NCI-H1105 treated with DMSO at 0.1 percent for 48 hours (cell line): ENCODE data around the gene UNCX.

Experiments used
- DNase-seq: peaks from one replicate; lab custom pipeline; 2025; lab: John Stamatoyannopoulos, UW

UNCX gene

DNA sequence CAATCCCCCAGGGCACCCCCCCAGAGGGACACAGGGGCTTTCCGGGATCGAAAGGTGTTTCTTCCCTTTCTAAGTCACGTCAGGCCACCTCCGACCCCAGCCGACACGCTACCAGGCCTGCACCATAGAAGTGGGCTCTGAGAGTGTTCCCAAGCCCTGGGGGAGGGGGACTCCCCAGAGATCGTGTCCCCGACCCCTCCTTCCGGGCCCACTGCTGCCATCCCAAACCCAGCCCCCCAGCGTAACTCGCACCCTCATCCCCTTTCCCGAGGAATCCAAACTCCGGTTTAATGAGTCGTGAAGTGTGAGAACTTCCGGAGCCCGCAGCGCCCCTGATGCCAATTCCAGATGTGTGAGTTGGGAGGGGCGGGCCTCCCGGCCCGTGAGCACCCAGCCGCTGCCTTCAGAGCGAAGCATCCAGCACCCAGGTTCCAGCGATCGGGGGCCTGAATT is 11.3 kb downstream of the UNCX start:
- DNase-seq: no peak

DNA sequence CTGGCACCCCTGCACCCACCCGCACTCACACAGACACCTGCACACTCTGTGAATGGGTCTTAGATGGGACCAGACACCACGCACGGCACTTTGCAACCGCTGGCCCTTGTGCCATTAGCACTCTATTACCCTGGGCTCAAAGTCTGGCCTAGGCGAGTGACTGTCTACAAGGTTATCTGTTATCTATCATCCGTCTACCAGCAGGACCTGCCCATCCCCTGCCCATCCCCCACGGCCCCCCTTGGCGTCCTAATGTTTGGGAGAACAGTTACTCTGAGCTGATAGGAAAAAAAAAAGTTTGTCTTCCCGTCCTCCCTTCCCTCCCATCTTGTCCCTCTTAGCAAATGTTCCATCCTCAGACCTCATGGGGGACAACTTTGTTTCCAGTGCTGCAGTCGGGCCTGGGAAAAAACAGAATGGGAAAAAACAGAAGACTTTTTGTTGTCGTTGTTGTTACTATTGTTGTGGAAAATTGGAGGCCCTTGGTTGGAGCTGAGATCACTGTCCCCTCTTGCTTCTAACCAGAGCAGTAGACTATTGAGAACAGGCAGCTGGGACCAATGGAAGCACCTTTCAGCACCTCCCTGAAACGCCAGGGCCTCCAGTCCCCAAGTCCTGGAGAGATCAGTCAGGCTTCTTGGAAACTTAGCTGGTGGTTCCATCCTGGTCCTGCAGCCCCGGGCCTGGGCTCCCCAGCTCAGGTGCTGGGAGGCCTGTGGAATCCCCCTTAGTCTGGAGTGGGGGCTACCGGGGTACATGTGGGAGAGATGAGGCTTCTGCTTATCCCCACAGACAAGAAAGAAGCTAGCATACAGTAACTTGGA is 12.2 kb downstream of the UNCX start:
- no peak for DNase-seq

DNA sequence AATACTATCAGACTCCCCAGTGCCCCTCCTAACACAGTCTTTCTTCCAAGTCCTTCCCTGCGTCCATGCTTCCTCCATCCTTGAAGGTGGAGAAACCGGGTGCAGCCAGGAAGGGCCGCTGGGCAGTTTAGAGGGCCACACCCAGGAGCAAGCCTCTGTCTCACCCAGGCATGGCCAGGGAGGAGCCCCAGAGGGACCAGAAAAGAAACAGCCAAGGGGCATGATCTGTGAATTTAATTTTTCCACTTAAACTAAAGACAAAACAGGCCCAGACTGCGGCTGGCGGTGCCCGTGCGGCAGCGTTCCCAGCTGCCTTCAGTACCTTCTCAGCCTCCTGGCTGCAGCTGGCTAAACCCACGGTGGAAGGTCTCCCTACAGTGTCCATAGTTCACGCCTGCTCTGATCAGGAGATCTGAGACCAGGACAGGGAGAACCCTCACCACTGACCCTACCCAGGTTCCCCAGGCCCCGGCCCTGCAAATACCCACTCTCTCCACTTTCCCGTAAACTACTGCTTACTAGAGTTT is 12.9 kb downstream of the UNCX start:
- DNase-seq: no peak

DNA sequence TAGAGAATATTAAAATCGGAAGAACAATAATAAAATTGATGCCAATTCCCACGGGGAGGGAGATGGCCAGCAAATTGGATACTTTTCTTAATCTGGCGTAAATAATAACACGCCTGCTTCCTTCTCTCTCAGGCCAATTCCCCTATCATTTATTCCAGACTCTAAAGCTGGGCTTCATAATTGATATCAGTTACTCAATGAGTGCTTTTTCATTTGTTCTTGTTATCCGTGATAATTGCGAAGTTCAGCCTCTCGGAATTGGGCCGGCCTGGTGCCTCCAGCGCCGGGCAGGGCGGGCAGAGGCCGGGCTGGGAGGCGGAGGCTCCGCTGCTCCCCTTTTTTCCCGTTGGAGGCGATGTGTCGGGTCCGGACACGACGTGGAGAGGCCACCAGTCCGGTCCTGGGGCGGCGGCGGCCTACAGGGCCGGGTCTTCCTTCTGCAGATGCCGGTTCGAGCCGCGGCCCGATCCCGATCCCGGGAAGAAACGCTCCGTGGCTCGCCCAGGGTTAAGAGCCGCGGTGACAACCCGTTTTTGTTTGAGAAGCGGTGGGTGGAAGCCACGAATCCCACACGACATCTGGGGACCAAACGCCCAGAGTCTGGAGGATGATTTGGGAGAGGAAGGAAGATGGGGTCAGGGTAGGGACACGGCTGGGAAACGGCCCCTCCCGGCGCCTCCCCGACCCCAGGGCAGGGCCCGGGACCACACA is 13.6 kb downstream of the UNCX start:
- DNase-seq: no peak

DNA sequence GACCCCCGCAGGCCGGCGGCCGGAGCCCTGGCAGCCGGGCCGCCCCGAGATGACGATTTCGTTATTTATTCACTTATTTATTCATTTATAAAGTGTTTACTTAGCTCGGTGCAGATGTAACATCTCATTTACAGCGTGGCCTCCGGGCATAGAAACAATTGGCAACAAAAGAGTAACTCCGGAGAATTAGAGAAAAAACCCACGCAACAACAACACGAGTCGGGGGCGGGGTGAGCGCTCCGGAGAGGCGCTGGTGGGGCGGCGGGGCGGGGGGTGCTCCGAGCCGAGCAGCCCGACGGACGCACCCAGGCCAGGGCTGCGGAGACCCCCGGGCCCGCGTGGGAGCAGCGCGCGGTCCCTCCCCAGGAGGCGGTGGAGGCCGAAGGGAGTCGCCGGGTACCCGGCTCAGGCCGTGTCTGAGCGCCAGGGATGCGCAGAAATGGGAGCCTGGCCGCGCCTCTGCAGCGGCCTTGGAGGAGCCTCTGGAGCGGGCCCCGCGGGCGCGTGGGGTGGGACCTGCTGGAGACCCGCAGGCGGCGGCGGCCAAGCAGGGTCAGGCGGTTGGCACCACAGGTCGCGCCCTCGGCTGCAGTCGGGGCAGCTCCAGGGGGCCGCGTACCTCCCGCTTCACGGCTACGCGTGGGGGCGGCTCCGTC is 14.3 kb downstream of the UNCX start:
- no peak for DNase-seq

DNA sequence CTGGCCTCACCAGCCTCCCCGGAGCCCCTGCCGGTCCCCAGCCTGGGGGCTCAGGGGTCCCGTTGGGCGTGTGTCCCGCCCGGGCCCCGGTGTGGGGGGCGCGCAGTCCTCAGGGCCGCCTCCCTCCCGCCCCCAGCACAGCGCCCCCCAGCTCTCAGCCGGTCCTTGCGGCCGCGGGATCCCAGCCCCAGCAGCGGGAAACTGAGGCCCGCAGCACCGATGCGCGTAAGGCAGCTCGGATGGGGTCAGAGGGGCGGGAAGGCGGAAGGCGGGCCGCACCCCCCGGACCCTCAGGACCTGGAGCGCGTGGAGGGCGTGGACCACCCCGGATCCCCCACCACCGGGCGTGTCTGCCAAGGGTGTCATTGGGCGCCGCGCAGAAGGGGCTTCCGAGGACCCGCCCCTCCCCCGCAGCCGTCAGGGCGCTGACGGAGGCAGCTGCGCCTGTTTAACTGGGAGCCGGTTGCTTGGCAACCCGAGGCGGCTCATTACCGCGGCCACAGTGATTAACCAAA is 14.9 kb downstream of the UNCX start:
- peak; percentile 79 for DNase-seq

DNA sequence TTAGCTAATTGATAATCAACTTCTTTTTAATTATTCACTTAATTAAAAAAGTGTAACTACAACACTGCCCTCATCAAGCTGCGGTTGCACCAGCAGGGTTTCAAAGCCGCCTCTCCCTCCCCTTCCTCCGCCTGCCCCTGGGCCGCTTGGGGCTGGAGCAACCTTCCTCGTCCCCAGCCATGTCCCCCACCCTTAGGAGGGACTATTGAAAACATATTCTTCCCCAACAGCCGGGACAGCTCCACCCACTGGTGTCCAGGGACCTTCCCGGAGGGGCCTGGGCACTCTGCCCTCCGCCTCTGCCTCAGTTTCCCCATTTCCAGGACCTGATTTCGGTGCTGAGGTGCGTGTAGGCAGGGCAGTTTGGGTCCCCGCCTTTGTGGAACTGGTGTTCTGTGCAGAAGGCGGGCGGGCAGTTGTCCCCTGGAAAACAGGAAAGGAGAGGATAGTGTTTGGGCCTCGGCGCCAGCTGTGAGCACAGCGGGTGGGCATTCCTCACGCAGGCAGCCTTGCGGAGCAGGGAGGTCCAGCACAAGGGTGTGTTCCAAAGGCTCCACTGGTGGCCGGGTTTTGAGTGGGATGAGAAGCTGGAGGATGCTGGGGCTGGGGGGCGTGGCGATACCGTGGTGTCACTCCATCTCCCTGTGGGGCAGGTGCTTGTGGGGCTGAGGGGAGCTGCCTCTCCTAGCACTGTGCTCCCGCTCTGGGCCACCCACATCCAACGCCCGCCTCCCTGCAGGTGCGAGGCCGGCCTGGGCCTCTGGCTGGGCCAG is 15.7 kb downstream of the UNCX start:
- no peak for DNase-seq

DNA sequence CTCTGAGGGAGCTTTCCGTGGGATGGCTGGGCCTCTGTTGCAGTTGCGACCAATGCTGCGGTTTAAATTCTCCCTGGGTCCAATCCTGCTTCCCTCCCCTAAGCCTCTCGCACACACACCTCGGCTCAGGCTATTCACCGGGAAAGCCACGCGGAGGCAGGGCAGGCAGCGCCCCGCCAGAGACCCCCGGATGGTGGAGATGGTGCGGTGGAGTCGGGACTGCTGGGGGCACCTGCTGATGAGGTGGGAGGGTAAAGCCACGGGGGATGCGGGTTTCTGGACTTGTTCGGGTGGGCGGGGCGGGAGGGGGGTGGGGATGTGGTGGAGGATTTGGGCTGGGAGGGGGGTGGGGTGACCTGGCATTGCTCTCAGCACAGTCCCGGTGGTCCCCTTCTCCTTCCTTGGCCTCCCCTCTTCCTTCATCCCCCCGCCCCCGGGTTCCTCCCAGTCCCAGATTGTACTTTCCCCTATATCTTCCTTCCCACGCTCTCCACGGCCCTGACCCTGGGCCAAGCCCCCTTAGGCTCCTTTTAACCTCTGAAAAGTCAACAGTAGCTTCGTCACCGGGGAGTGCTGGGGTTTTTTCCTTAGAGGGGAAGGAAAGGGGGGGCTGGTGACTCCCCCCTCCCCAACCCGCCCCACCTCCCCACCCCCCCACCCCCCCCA is 16.4 kb downstream of the UNCX start:
- no peak for DNase-seq

DNA sequence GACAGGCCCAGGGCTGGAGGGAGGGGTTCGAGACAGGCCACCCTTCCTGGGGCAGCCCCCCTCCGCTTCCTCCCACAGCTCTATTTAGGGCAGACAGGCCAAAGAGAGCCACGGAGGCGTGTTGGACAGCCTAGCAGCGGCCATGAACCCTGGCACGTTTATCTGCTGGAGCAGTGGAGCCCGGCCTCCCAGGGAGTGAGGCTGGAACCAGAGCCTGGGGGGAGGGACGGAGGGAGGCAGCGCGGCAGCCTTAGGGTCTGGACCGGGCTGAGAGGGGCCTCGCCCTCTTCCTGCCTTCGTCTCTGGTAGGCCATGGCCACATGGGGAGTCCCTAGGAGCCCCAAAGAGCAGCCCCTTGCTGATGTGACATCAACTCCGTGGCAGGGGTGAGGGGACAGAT is 17.1 kb downstream of the UNCX start:
- DNase-seq: no peak

DNA sequence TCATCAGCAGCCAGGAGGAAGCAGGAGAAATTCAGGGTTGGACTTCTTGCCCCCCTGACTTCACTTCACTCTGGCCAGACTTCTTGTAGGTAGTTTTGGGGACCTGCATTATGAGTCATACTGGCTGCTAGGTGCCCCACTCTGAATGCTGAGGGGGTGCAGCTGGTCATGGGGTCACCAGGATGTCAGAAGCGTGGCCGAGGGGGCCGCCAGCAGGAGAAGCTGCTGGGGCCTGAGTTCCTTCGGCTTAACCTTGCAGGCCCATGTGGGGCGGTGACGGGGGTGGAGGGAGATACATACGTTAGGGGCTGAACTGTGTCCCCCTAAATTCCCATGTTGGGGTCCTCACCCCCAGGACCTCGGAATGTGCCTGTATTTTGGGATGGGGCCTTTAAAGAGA is 18.2 kb downstream of the UNCX start:
- no peak for DNase-seq

DNA sequence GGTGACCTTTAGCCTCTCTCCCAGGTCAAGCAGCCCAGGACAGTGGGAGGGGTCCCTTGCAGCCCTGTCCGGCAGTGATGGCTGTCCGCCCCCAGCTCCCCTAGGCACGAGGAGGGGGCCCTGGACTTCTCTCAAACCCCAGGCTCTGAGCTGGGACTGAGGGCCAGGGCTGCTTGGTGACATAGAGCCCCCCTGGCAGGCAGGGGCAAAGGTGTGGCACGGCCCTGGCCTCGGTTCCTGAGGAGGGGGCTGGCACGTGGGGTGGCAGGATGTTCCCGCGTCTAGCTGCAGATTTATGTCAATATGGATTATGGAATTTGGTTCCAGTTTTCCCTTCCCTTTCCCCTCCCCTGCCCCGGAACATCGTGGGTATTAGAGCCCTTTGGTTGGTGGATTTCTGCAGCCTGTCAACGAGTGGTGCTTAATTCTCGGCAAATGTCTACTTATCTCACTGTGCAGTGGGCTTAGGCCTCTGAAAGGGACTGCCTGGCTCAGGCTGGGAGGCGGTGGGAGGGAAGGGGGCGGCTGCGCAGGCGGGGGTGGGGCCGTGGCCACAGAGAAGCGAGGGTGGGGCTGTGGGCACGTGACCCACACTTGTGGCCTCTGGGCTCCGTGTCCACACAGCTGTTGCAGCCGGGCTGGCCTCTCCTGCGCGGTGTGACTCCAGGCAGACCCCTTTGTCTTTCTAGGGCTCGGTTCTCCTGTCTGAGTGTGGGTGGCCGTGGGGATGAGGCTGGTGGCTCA is 19.3 kb downstream of the UNCX start:
- DNase-seq: no peak

DNA sequence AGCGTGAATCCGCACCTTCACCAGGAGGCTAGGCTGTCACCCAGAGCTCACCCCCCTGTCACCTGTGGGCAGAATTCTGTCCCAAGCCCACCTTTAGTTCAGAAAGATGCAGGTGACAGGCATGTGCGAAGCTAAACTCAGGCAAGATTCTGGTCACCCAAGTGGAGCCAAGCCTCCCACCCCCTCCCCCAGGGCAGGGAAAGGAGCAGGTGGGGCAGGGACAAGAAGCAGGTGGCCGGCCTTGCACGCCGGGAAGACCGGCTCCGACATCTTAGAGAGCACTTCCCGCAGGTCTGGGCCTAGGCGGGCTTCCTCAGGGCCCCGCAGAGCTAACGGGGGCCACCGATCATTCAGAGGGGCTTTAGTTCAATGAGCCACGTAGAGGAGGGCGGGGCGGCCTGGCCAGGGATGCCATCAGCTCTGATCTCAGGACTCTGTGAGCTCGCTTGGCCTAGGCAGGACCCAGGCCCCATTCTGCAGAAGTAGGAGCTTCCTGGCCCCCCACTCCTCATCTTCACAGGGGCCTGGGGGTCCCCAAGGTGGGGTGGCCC is 19.9 kb downstream of the UNCX start:
- DNase-seq: no peak

DNA sequence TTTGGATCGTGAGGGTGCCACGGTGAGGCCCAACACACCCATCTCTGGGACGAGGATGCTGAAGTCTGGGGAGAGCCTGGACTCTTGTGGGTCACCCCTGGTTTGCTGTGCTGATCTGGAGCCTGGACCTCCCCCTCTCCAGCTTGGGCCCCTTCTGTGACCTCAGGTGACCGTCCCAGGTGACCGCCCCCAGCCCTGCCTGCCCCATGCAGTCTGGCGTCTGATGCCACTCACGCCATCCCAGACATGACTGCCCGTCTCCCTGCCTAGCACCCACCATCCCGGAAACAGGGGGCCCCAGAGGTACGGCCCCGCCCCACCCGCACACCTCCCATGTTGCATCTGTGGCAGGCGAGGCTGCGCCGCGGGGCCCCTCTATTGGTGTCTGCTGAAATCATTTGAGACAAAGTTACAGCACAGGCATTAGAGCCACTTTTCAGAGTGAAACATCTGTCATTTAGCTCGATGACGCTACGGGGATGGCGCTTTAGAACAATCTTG is 21.1 kb downstream of the UNCX start:
- DNase-seq: no peak

DNA sequence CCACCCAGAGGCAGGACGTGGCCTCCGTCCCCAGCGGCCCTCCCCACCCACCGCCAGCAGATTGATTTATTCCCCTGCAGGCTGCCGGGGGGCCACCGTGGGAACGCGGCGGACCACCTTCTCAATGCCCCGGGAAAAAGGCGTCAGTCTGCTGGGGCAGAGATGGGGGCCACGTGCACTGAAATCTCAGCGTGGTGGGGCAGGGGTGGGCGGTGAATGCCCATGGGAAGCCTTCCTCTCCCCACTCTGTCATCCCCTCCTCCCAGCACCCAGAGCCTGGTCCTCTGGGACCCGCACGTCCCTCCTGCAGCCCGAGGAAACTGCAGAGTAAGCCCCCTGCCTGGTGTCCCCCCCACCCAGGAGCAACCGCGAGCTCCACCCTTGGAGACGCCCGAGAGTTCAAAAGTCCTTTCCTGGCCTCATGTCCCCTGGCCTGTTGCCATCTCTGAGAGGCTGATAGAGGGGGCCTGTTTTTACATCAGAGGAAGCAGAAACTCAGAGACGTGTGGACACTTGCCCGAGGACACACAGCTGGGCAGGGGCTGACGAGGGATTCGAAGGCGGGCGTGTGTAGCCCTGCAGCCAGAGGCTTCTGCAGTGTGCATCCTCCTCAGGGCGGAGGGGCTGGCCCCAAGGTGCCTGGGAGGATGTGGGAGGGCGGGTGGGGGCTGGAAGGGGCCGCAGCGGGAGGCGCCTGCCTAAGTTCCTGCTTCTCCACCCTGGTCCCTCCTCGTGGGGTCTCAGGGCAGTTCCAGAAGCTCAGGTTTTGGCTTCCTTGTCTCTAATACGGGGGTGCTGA is 21.8 kb downstream of the UNCX start:
- DNase-seq: no peak

DNA sequence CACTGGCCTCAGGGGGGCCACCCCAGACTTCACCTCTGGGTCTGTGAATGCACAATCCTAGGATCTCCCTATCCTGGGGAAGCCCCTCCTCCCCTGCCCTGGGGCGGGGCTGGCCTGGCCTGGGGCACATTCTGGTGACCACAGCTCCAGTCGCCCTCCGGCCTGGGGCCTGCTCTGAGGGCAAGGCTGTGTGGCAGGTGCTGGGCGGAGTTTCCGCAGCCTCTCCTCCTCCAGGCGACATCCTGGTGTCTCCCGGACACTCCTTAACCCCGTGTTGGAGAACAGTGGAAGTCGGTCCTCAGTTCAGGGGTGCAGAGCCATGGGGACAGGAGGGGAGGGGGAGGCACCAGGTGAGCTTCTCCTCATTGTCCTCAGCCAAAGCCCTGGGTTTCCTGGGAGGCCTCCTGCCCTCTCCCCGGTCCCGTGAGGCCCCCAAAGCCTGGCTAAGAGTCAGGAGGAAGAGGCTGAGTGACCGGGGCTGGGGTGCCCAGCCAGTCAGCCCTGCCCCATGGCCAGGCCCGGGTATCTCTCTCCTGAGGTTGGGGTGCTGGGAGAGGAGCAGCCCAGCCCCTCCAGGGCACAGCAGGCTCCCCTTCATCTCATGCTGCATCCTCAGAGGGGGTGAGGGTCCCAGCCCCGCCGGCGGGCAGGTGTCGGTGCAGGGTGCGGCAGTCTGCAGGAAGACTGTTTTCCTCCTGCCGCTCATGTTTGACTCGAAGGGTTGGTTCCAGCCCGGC is 22.6 kb downstream of the UNCX start:
- DNase-seq: no peak

DNA sequence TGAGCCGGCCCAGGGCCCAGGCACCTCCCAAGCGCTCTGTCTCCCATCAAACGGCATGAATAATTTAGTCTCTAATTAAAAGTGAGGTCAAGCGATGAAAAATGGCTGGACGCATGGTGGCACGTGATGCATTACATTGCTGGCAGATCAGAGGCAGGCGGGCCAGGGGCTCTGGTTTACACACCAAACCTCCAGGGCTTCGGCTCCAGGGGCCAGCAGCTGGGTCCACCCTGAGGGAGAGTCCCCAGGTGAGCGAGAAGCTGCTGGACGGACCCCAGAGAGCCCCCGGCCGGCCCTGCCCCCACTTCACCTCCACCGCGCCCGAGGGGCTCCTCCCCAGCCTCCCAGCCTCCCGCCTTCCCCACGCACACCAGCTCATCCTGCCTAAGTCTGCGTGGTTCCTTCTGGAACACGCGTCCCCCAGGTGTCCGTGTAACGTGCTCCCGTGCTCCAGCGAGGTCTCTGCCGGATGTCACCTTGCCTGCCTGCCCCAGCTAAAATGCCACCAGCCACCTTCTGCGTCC is 23.2 kb downstream of the UNCX start:
- DNase-seq: no peak

DNA sequence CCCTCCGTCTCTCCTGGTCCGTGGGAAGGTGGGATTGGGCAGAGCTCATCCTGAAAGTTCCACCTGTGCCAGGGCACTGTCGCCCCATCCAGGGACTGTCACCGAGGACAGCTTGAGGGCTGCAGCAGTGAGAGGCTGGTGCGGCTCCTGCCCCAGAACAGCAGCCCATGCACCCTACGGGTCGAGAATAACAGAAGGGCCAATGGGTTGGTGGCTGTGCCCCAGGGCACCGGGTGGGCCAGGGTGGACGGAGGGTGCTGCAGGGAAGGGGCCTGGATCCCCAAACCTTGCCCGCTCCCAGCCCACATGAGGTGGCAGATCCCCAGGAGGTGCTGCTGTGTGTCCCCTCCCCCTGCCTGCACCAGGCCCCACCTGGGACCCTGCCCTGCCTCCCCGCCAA is 23.9 kb downstream of the UNCX start:
- DNase-seq: no peak

DNA sequence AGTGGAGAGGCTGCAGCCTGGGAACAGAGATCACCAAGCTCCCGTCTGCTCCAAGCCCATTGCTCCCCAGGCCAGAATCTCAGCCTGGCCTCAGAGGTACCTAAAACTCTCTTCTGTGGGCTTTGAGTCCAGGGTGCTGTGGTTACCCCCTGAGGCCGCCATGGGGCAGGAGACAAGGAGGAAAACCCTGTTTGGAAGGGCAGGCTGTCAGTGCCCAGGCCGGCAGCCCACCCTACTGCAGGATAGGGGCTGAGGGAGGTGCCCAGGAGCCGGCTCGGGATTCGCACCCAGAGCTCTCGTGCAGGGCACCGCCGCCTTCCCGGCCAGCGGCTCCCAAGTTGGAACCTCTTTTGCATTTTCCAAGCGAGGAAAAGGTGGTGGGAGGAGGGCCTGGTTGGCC is 24.5 kb downstream of the UNCX start:
- no peak for DNase-seq
